DMS79 treated with DMSO at 0.1 percent for 48 hours (cell line): Measurements from ENCODE around the gene ABHD17B.

ENCODE experiments used
- DNase-seq: peaks from one replicate; lab custom pipeline; 2025; lab: John Stamatoyannopoulos, UW

Gene ABHD17B

DNA sequence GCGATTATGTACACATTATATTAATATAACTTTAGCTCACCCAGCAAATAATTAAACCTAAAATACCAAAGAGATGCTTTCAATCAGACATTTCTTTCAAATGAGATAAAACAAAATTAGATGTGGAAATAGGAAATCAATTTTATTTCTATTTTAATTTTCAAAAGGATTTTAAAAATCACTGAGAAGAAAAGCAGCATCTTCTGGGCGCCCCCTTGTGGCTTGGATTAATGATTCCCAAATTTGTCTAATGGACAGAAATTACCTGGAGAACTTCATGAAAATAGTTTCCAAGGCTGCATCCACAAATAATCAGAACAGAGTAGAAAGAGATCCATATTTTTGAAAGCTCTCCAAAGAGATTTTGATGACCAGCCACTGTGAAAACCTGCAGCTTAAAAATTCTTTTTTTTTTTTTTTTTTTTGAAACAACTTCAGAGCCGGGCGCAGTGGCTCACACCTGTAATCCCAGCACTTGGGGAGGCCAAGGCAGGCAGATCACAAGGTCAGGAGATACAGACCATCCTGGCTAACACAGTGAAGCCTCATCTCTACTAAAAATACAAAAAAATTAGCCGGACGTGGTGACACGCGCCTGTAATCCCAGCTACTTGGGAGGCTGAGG, 91.8 kb downstream of the ABHD17B start:
- DNase-seq, result peak; percentile 0

DNA sequence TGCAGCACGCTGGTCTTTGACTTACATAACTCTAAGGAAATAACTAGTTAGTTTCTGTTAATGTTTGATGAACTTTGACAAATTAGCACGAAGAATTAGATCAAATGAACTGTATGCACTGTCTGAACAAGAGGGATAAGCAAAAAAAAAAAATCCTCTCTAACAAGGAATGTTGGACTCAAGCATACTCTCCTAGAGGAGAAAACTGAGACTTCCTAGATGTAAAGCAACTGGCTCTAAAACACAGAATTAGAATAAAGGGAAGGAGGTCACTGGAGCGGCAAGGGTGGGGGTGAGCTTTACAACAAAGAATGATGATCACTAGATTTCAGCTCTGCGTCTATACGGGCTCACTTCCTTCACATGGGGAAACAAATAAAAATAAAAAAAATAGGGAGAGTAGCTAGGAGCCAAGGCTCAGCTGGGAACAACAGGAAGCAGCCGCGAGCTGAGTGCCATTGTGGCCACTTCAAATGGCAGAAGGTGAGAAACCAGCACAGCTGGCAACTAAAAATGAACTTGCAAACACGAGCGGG, 94.0 kb downstream of the ABHD17B start:
- DNase-seq, result peak; percentile 24
